OCI-LY3 (cell line): ENCODE measurements around the gene IGSF3.
A peak's percentile ranks its signal among the peaks of the same experiment; 100 is the strongest.

Experiments used
- H2AFZ ChIP-seq: fragments of 200-600, 300-600 bp; shearing (Covaris generic); 2 replicates; pipeline ENCODE4 v1.6.0; 2014; ENCODE audit warnings: antibody characterized with exemption, low read depth, low read length
- H3K27ac ChIP-seq: fragments of 200-600, 300-600 bp; sonication (generic); 2 replicates; pipeline ENCODE4 v1.5.1; 2014; ENCODE audit warnings: mild to moderate bottlenecking, low read length, moderate library complexity, mixed read lengths
- H3K27me3 ChIP-seq: fragments of 200-600, 300-600 bp; sonication (generic); 2 replicates; pipeline ENCODE4 v1.6.1; 2014; ENCODE audit warnings: low read depth, low read length, mixed read lengths
- H3K36me3 ChIP-seq: fragments of 200-600, 300-600 bp; sonication (generic); replicated peaks from 2 replicates; pipeline ENCODE3; 2014; ENCODE audit warnings: low read depth, low read length, mixed read lengths
- H3K4me1 ChIP-seq: fragments of 300-600, 200-600 bp; sonication (generic); 2 replicates; pipeline ENCODE4 v1.6.1; 2014; ENCODE audit warnings: low read length, mixed read lengths
- H3K4me2 ChIP-seq: fragments of 200-600, 300-600 bp; sonication (generic); 2 replicates; pipeline ENCODE4 v1.6.1; 2014; ENCODE audit warnings: low read length, mixed read lengths
- H3K4me3 ChIP-seq: fragments of 300-600, 200-600 bp; sonication (generic); 2 replicates; pipeline ENCODE4 v1.5.1; 2014; ENCODE audit warnings: antibody characterized with exemption, mild to moderate bottlenecking, low read length, moderate library complexity
- H3K79me2 ChIP-seq: fragments of 300-600, 200-600 bp; shearing (Covaris generic); 2 replicates; pipeline ENCODE4 v1.6.1; 2014; ENCODE audit warnings: mild to moderate bottlenecking, low read length, mixed read lengths
- H3K9ac ChIP-seq: fragments of 300-600, 200-600 bp; shearing (Covaris generic); 2 replicates; pipeline ENCODE4 v1.6.0; 2014; ENCODE audit warnings: mild to moderate bottlenecking, low read length, moderate library complexity
- H3K9me3 ChIP-seq: fragments of 200-600, 300-600 bp; shearing (Covaris generic); 2 replicates; pipeline ENCODE4 v1.6.1; 2014; ENCODE audit warnings: low read length, mixed read lengths; ENCODE audit not compliant: insufficient read depth
- H4K20me1 ChIP-seq: fragments of 200-600, 300-600 bp; sonication (generic); 2 replicates; pipeline ENCODE4 v1.6.1; 2016; ENCODE audit warnings: low read length, mixed read lengths; ENCODE audit not compliant: insufficient read depth
- CTCF ChIP-seq: fragments of 200-600, 300-600 bp; sonication (generic); IDR thresholded peaks from 2 replicates; pipeline ENCODE4 v1.5.1; 2014; ENCODE audit warnings: antibody characterized with exemption, low read length, low read depth
- EZH2phosphoT487 ChIP-seq: fragments of 200-600 bp; shearing (Covaris generic); IDR thresholded peaks from 2 replicates; pipeline ENCODE4 v1.6.1; 2018; ENCODE audit warnings: antibody characterized with exemption, mixed run types, low read depth

Gene IGSF3

GRCh38 chr1:116572099-116572498 lies 95.4 kb downstream of the IGSF3 start:
- H3K9me3 ChIP-seq, result no peaks in the 10 kb centered on the region
- H3K36me3 ChIP-seq, result peaks cover 4% of the 10 kb centered on the region
- H2AFZ ChIP-seq, result no peak overlapping the region
- peaks cover 22% of the 10 kb centered on the region for H3K79me2 ChIP-seq
- peak overlapping the region; percentile 98 for H3K4me2 ChIP-seq
- H3K27me3 ChIP-seq, result no peaks in the 10 kb centered on the region
- H3K9ac ChIP-seq, result peak overlapping the region; percentile 100
- no peaks in the 10 kb centered on the region for H4K20me1 ChIP-seq
- H3K4me1 ChIP-seq, result peaks cover 92% of the 10 kb centered on the region
- TF ChIP-seq EZH2phosphoT487, result no peak
- H3K4me3 ChIP-seq, result peak overlapping the region; percentile 93; the same call in 1 of the 2 replicates
- peak overlapping the region; percentile 98 for H3K27ac ChIP-seq

- peak overlapping the region; percentile 100 for H3K9ac ChIP-seq
- peaks cover 91% of the 10 kb centered on the region for H3K4me1 ChIP-seq
- H3K27me3 ChIP-seq, result no peaks in the 10 kb centered on the region
- no peak for TF ChIP-seq CTCF
- no peaks in the 10 kb centered on the region for H4K20me1 ChIP-seq
- peaks cover 22% of the 10 kb centered on the region for H3K79me2 ChIP-seq
- H2AFZ ChIP-seq, result no peak overlapping the region
- no peaks in the 10 kb centered on the region for H3K9me3 ChIP-seq
- peak overlapping the region; percentile 93 for H3K4me3 ChIP-seq
- peak overlapping the region; percentile 98 for H3K27ac ChIP-seq
- H3K36me3 ChIP-seq, result no peaks in the 10 kb centered on the region
- H3K4me2 ChIP-seq, result peak overlapping the region; percentile 98
Measured at GRCh38 chr1:116571215-116571919, 96.2 kb downstream of the IGSF3 start.

GRCh38 chr1:116570358-116571214 lies 96.9 kb downstream of the IGSF3 start, which contains the start of gene CD58:
Gene CD58, minus strand, starts transcription at chr1:116571026. Its CDS starts 54 bp downstream, at chr1:116570972.
- Histone ChIP-seq H3K27ac (peak within 1 kb of the TSS; percentile 98), H3K36me3 (no peaks in the 10 kb centered on the region), H3K9me3 (no peaks in the 10 kb centered on the region), H3K4me2 (peak within 1 kb of the TSS; percentile 98), H2AFZ (no peak within 1 kb of the TSS; the same call in 1 of the 2 replicates), H4K20me1 (no peaks in the 10 kb centered on the region), H3K4me3 (peak within 1 kb of the TSS; percentile 93), H3K79me2 (peaks cover 22% of the 10 kb centered on the region), H3K4me1 (peaks cover 91% of the 10 kb centered on the region), H3K9ac (peak within 1 kb of the TSS; percentile 100), H3K27me3 (no peaks in the 10 kb centered on the region)
- TF ChIP-seq EZH2phosphoT487 (no peak), CTCF (peak; percentile 43)

GRCh38 chr1:116569776-116570357 lies 97.7 kb downstream of the IGSF3 start:
- Histone ChIP-seq H2AFZ (no peak overlapping the region), H3K9me3 (no peaks in the 10 kb centered on the region), H3K36me3 (peaks cover 5% of the 10 kb centered on the region), H3K4me1 (peaks cover 90% of the 10 kb centered on the region), H3K79me2 (peaks cover 22% of the 10 kb centered on the region), H3K27me3 (no peaks in the 10 kb centered on the region), H3K27ac (peak overlapping the region; percentile 98), H4K20me1 (no peaks in the 10 kb centered on the region), H3K9ac (peak overlapping the region; percentile 100), H3K4me2 (peak overlapping the region; percentile 98), H3K4me3 (peak overlapping the region; percentile 93)
- TF ChIP-seq EZH2phosphoT487, result no peak
- TF ChIP-seq CTCF, result no peak
